Measurements from ENCODE around the gene CAV3. TPM values are rescaled to one million over a fixed set of nuclear protein-coding genes. Genes with fewer than 3 reads are reported as not detected.

Gene CAV3
- total RNA-seq, 4 donors from 2014 or later: not detected

DNA sequence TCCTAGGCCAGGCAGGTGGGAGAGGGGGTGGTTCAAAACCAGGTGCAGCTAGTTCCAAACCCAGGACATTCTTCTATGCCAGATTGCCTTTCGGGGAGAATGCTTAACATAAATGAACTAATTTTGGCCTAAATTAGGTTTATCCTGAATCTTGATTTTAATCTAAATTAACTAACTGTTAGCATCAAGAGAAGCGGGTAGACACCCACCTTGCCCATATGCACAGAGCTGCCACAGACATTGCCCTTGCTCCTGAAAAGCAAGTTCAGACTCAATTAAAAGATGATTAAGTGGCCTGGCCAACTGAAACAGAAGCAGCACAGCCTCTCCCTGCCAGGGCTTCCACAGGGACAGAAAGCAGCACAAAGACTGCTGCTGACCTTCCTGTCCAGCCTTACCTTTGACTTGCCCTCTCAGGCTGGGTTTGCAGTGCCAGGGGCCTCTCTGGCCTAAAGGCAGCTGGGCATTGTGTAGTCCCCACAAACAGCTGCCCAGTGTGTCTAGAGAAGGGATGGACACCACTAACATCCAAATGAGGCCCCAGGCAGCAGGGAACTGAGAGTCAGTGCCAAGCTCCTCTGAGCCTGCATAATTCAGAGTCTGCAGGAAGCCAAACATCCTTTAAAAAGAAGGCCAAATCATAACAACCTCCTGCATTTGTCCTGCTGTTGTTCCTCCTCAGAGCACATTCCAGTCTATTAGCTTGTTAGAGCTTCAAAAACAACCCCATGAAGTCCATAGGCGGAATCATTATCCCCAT lies 51.3 kb downstream of the CAV3 start:
- Histone ChIP-seq H3K4me1 (no peaks in the 10 kb centered on the region), H3K36me3 (no peaks in the 10 kb centered on the region), H3K27ac (no peak overlapping the region), H3K4me3 (no peak overlapping the region), H3K27me3 (no peaks in the 10 kb centered on the region), H3K9me3 (peaks cover 0 to 11% of the 10 kb centered on the region in 2 donors)
- in situ Hi-C loops (cut with MboI; ENCODE audit: low pct_ligation_motif_present in 1 of 4, low pct_unique_long_range_greater_than_20kb in 1 of 4, low sequenced_read_pairs in 3 of 4) (no loop called here), intact Hi-C loops (cut with DNase I; ENCODE audit: low total_unique reads) (no loop called here)
- TF ChIP-seq, protein P1, sequence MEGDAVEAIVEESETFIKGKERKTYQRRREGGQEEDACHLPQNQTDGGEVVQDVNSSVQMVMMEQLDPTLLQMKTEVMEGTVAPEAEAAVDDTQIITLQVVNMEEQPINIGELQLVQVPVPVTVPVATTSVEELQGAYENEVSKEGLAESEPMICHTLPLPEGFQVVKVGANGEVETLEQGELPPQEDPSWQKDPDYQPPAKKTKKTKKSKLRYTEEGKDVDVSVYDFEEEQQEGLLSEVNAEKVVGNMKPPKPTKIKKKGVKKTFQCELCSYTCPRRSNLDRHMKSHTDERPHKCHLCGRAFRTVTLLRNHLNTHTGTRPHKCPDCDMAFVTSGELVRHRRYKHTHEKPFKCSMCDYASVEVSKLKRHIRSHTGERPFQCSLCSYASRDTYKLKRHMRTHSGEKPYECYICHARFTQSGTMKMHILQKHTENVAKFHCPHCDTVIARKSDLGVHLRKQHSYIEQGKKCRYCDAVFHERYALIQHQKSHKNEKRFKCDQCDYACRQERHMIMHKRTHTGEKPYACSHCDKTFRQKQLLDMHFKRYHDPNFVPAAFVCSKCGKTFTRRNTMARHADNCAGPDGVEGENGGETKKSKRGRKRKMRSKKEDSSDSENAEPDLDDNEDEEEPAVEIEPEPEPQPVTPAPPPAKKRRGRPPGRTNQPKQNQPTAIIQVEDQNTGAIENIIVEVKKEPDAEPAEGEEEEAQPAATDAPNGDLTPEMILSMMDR (IDR thresholded peaks at IDR 0.05): no peak
- TF ChIP-seq POLR2AphosphoS5 (IDR thresholded peaks at IDR 0.05): no peak
- TF ChIP-seq EP300 (IDR thresholded peaks at IDR 0.05; ENCODE audit: low read depth): no peak
- TF ChIP-seq POLR2A (IDR thresholded peaks at IDR 0.05): no peak
- no peak for DNase-seq
- 95 to 96% methylated on average over 3 of the region's 3 CpGs for WGBS, 2 donors (ENCODE audit: low coverage in 1 of 2)

DNA sequence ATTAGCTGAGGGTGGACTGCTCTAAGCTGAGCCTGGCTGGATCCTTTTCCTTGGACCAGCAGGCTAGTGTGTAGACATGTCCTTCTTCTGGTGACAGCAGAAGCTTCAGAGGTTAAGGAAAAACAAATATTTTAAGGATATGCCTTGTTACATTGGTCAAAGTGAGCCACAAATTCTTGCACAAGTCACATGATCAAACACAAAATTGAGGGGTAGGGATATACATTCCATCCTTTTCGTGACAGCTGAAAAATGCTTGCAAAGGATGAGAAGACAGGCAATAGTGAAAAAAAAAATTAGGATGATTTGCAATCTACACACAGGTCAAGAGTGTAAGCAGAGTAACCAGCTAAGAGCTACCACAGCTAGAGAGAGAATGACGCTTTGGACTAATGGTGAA lies 56.9 kb downstream of the CAV3 start:
- DNase-seq: no peak
- H3K27me3 ChIP-seq: no peaks in the 10 kb centered on the region
- H3K27ac ChIP-seq: no peak overlapping the region
- intact Hi-C loops (cut with DNase I; ENCODE audit: low total_unique reads) (no loop called here), in situ Hi-C loops (cut with MboI; ENCODE audit: low pct_ligation_motif_present in 1 of 4, low pct_unique_long_range_greater_than_20kb in 1 of 4, low sequenced_read_pairs in 3 of 4) (no loop called here)
- TF ChIP-seq, protein P1 (IDR thresholded peaks at IDR 0.05): no peak
- H3K4me1 ChIP-seq: no peaks in the 10 kb centered on the region
- no peaks in the 10 kb centered on the region for H3K36me3 ChIP-seq
- peaks cover 0 to 12% of the 10 kb centered on the region in 2 donors for H3K9me3 ChIP-seq
- 90 to 92% methylated on average over 1 to 2 of the region's 2 CpGs for WGBS, 2 donors (ENCODE audit: low coverage in 1 of 2)
- H3K4me3 ChIP-seq: no peak overlapping the region

DNA sequence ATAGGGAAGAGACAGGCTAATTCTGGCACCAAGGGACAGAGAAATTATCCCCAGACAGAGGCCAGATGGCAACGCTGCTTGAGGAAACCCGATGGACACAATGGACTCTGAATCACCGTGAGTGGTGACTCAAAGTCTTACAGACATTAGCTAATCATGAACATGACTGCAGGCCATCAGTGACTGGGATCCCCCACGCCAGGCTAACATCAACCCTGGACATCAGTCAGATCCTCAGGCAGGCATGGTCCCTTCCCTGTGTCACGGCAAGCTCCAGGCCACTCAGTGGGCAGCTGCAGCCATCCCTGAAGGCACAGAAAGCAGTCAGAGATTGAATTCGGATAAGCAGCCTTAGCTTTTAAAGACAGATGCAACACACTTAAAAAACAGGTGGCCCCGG lies 59.6 kb downstream of the CAV3 start:
- 86 to 100% methylated on average over 4 to 7 of the region's 7 CpGs for whole genome bisulfite sequencing, 2 donors (ENCODE audit: low coverage in 1 of 2)
- Histone ChIP-seq H3K4me3 (no peak overlapping the region), H3K27me3 (no peaks in the 10 kb centered on the region), H3K27ac (no peak overlapping the region), H3K36me3 (no peaks in the 10 kb centered on the region), H3K9me3 (peaks cover 0 to 12% of the 10 kb centered on the region in 2 donors), H3K4me1 (no peaks in the 10 kb centered on the region)
- intact Hi-C loops (cut with DNase I; ENCODE audit: low total_unique reads): no loop called here
- no peak for DNase-seq
- in situ Hi-C loops (cut with MboI; ENCODE audit: low pct_ligation_motif_present in 1 of 4, low pct_unique_long_range_greater_than_20kb in 1 of 4, low sequenced_read_pairs in 3 of 4): no loop called here
- TF ChIP-seq EP300 (IDR thresholded peaks at IDR 0.05; ENCODE audit: low read depth) (no peak), POLR2AphosphoS5 (IDR thresholded peaks at IDR 0.05) (no peak), POLR2A (IDR thresholded peaks at IDR 0.05) (no peak)
- TF ChIP-seq, protein P1 (IDR thresholded peaks at IDR 0.05): no peak

DNA sequence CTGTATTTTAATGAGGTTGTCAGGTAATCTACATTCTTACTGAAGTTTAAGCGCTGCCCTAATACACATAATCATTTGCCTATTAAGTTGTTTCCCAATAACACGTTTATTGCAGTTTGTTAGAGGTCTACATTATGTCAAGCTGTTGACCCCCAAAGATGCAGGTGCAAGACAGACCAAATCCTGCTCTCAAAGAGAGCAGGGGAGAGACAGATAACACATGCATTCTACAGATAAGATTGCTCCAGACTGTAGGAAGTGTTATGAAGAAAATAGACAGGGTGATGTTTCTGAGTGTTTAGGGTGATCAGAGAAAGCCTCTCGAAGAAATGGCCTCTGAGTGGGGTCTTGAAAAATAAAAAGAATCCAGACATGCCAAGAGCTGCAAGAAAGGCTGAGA lies 60.6 kb downstream of the CAV3 start:
- H3K27me3 ChIP-seq: no peaks in the 10 kb centered on the region
- no peak overlapping the region for H3K4me3 ChIP-seq
- peaks cover 0 to 7% of the 10 kb centered on the region in 2 donors for H3K9me3 ChIP-seq
- DNase-seq: no peak
- 90 to 92% methylated on average over 2 to 3 of the region's 3 CpGs for WGBS, 2 donors (ENCODE audit: low coverage in 1 of 2)
- in situ Hi-C loops (cut with MboI; ENCODE audit: low pct_ligation_motif_present in 1 of 4, low pct_unique_long_range_greater_than_20kb in 1 of 4, low sequenced_read_pairs in 3 of 4) (no loop called here), intact Hi-C loops (cut with DNase I; ENCODE audit: low total_unique reads) (no loop called here)
- H3K36me3 ChIP-seq: no peaks in the 10 kb centered on the region
- TF ChIP-seq, protein P1 (IDR thresholded peaks at IDR 0.05): no peak
- no peak for TF ChIP-seq EP300 (IDR thresholded peaks at IDR 0.05; ENCODE audit: low read depth)
- no peak for TF ChIP-seq POLR2A (IDR thresholded peaks at IDR 0.05)
- no peak for TF ChIP-seq POLR2AphosphoS5 (IDR thresholded peaks at IDR 0.05)
- H3K27ac ChIP-seq: no peak overlapping the region
- H3K4me1 ChIP-seq: no peaks in the 10 kb centered on the region

Other genes starting within 250 kb of the CAV3 start
- gene LMCD1, start 232.0 kb upstream of the CAV3 start, total RNA-seq: 10 to 100 TPM in 2 of 4 donors, 1 to 10 TPM in 2; 6.7 to 26.6 (median 9.6) TPM
- gene SSUH2, start 89.0 kb upstream of the CAV3 start, total RNA-seq: 1 to 10 TPM in 2 of 4 donors, not detected in 2; 2.9 to 4.1 TPM
- gene OXTR, start 35.8 kb downstream of the CAV3 start, total RNA-seq: 1 to 10 TPM in 1 of 4 donors, under 1 TPM in 1, not detected in 2; 0.27 to 1.1 TPM
- 10 to 100 TPM in 1 of 4 donors, 1 to 10 TPM in 3; 8.6 to 11.9 (median 9.7) TPM for gene RAD18, start 229.7 kb downstream of the CAV3 start, total RNA-seq

All from transverse colon (tissue), 4 donors.